Forelimb muscle (tissue), 1 donor: ENCODE results near the gene IGFL4. TPM values are rescaled to one million over a fixed set of nuclear protein-coding genes. Genes with fewer than 3 reads are reported as not detected.
"Not testable (repeated sequence)": the region's sequence is repeated elsewhere in the genome, so short reads cannot be mapped to it uniquely, and the experiment has no call there.

ENCODE experiments used
- DNase-seq: peaks from one replicate; pipeline ENCODE4 v3.0.0-alpha.2; 2013; ENCODE audit warnings: low read depth
- polyA plus RNA-seq: library from polyadenylated mRNA; unstranded; fragments of 120-200 nt; gene quantifications from one replicate; pipeline ENCODE4 v1.2.1, GENCODE V29; 2013; ENCODE audit not compliant: insufficient read length

Gene IGFL4
- polyA plus RNA-seq, result 5.1 TPM

DNA sequence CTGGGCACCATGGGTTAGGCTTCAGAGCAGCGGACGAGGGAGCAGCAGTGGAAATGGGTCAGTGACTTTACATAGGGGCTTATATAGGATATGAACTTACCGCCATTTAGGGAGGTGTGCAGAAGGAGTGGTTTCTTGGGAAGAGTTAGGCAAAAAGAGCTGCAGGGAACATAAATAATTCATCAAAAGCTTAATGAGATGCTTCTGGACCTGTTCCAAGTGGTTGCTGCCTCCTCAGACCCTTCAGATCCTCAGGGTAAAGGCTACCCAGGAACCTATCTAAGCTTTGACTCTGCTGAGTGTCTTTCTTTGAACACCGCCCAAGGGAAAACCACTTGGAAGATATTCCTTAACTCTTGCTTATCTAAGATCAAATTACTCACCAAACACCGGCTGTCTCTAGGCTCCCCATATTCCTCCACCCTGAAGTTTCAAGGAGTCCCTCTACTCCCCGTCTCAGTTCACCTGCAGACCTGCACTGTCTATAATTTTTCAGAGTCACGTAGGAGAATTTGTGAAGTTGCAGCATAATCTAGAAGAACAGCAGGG lies at the start of gene IGFL4:
TSS of gene IGFL4 (minus strand) at position 51 of the 549 bp plus-strand sequence. CDS start at position 11, 40 bp downstream.
- DNase-seq, result no peak

- DNase-seq, result no peak
Observed at GRCh38 chr19:46090444-46090843, 49.6 kb upstream of the IGFL4 start.

GRCh38 chr19:46089432-46089831 lies 48.6 kb upstream of the IGFL4 start:
- no peak for DNase-seq

DNA sequence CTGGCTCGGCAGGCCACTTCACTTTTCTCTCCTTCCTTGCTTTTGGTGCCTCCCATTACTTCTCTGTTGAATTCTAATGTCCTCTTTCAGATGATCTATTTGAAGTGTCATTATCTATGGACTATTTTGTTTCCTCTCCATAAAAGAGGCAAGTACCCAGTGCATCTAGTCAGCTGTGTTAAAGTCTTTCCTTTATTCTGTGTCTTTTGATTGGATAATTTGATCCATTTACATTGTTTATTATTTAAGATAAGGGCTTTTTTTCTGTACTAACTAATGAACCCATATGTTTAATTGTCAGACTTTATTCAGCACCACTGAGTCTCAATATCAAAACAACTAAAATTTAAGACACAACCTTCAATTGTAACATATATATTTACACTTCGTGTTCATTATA lies 47.3 kb upstream of the IGFL4 start:
- no peak for DNase-seq

DNA sequence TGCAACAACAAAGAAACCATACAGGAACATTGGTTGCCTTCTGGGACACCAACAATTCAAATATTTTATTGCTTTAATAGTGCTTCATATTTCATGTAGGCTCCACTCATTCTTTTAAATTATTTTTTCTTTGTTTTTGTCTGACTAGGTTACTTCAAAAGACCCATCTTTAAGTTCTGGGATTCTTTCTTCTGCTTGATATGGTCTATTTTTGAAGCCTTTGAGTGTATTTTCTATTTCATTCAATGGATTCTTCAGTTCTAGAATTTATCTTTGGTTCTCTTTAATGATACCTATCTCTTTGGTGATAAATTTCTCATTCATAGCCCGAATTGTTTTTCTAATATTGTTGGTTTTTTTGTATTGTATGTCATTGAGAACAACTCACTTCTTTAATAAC lies 45.1 kb upstream of the IGFL4 start:
- DNase-seq, result no peak

GRCh38 chr19:46082728-46083050 lies 41.9 kb upstream of the IGFL4 start:
- no peak for DNase-seq

DNA sequence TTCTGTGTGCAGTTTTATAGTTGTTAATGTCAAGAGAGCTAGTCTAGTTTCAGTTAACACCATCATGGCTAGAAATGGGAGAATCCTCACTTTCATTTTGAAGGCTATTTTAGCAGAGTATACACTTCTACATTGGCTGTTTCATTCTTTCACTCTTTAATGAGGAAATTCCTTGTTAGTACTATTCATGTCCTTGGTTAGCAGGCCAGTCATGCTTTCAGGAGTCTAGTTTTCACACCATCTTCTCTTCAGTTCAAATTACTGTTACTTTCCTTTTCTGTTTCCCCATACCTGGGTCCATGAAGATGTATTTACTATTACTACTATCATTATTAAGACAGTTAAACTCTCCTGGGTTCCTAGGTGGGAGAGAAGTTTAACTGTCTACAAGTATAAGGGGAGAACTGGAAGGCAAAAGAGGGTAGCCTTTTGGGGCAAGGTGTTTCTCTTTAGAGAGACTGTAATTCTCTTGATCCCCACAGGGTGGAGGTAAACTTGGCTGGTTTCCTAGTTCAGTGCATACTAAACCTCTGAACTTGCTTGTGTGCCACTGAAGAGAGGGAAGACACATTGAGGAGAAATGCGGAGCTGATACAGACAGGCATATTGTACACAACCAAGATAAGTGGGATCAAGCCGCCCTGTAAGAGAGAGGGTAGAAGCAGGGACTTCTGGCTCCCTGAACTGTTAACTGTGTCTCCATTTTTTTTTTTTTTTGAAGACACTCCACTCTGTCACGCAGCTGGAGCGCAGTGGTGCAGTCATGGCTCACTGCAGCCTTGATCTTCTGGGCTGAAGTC lies 41.3 kb upstream of the IGFL4 start:
- no peak for DNase-seq

GRCh38 chr19:46080561-46080960 lies 39.8 kb upstream of the IGFL4 start:
- DNase-seq, result no peak

- DNase-seq, result no peak
Observed at GRCh38 chr19:46079576-46079975, 38.8 kb upstream of the IGFL4 start.

- DNase-seq, result not testable (repeated sequence)
Observed at GRCh38 chr19:46078573-46079332, 38.0 kb upstream of the IGFL4 start.

DNA sequence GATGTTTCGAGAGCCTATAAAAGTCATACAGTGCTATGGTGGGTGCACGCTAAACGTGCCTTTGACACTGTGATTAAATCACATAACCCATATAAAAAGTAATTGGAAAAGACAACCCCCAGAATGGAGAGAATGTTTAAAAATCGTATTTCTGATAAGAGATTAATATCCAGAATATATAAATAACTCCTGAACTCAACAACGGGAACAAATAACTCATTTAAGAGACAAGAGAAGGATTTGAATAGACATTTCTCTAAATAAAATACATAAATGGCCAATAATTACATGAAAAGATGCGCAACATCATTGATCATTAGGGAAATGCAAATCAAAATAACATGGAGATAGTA lies 37.0 kb upstream of the IGFL4 start:
- DNase-seq, result no peak

GRCh38 chr19:46076951-46077814 lies 36.4 kb upstream of the IGFL4 start:
- DNase-seq, result no peak

DNA sequence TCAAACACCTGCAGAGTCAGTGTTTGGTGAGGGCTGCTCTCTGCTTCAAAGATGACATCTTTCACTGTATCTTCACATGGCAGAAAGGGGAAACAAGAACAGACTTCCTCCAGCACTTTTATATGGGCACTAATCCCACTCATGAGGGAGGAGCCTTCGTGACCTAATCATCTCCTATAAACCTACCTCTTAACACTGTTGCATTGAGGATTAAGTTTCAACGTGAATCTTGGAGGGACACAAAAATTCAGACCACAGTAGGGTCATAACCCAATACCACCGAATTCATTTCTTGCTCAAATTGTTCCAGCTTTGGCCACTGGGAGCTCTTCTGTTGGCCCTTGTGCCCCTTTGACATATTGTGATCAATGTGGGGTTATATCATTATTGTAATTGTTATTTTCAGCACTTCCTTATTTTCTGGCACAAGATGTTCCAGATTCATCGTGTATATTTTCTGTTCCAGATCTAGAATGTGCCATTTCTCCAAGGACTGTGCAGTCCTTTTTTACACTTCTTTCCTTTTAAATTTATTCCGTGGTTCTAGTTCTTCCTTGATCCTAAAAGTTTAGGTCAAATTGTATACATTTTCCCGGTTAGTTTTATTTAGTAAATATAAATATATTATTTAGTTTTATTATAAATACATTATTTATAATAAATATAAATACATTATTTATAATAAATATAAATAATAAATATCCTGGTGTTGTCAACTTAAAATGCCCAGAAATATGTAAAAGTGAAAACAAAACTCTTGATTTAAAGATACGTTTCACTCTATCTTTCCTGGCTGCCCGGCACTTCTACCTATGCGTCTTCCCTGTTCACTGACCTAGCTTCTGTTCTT lies 35.5 kb upstream of the IGFL4 start:
- no peak for DNase-seq

- no peak for DNase-seq
Observed at GRCh38 chr19:46073268-46073922, 32.6 kb upstream of the IGFL4 start.

- DNase-seq, result no peak
Observed at GRCh38 chr19:46069806-46070341, 29.1 kb upstream of the IGFL4 start.

- DNase-seq, result no peak
Observed at GRCh38 chr19:46068345-46069258, 27.8 kb upstream of the IGFL4 start.

DNA sequence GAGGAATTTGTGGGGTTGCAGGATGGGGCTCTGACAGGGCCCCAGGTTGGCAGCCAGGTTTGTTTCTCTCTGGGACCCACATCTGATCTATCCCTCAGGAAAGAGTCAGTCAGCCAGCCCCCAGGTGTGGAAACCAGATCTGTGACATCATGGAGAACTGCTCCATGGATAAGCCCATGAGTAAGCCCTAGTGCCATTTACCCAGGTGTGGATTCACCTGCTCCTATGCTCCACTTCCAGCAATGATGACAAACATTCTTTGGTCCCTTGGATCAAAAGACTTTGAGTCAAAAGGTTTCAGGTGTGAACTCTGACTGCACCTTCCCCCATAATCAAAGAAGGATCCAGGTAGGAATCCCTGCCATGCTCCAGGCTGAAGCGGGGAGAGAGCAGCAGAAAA lies 26.9 kb upstream of the IGFL4 start:
- DNase-seq, result no peak

DNA sequence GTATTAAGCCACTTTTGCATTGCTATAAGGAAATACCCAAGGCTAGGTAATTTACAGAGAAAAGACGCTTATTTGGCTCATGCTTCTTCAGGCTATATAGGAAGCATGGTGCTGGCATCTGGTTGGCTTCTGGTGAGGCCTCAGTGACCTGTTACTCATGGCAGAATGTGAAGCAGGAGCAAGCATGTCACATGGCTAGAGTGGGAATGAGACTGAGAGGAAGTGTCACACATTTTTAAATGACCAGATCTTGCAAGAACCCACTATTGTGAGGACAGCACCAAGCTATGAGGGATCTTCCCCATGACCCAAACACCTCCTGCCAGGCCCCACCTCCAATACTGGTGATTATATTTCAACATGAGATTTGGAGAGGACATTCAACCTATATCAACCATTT lies 25.7 kb upstream of the IGFL4 start:
- no peak for DNase-seq

GRCh38 chr19:46065486-46066071 lies 24.8 kb upstream of the IGFL4 start:
- no peak for DNase-seq
